GM18502 (cell line): ENCODE results near the gene WFIKKN1.
A peak's percentile ranks its signal among the peaks of the same experiment; 100 is the strongest.

Experiments
- ATAC-seq: cut with Tn5 transposase; IDR thresholded peaks from one replicate; pipeline ENCODE4 v1.9.1; 2021; ENCODE audit warnings: mild to moderate bottlenecking; ENCODE audit not compliant: unreplicated experiment, poor library complexity

WFIKKN1 gene

GRCh38 chr16:649631-650030 lies 18.8 kb downstream of the WFIKKN1 start:
- ATAC-seq = peak; percentile 20

- no peak for ATAC-seq
Observed at GRCh38 chr16:651844-652243, 21.1 kb downstream of the WFIKKN1 start.

GRCh38 chr16:652454-653305 lies 21.9 kb downstream of the WFIKKN1 start:
- ATAC-seq = no peak

- ATAC-seq = no peak
Observed at GRCh38 chr16:654034-654433, 23.2 kb downstream of the WFIKKN1 start.

GRCh38 chr16:657487-657886 lies 26.7 kb downstream of the WFIKKN1 start:
- no peak for ATAC-seq

- no peak for ATAC-seq
Observed at GRCh38 chr16:658679-659571, 28.1 kb downstream of the WFIKKN1 start.

GRCh38 chr16:659618-660017 lies 28.8 kb downstream of the WFIKKN1 start:
- ATAC-seq = no peak

- no peak for ATAC-seq
Observed at GRCh38 chr16:660132-660458, 29.3 kb downstream of the WFIKKN1 start.

GRCh38 chr16:660459-661183 lies 29.8 kb downstream of the WFIKKN1 start:
- ATAC-seq = no peak

GRCh38 chr16:661184-661821 lies 30.5 kb downstream of the WFIKKN1 start:
- no peak for ATAC-seq

- no peak for ATAC-seq
Observed at GRCh38 chr16:662095-662494, 31.3 kb downstream of the WFIKKN1 start.

- ATAC-seq = no peak
Observed at GRCh38 chr16:662597-662996, 31.8 kb downstream of the WFIKKN1 start.

GRCh38 chr16:666572-666971 lies 35.8 kb downstream of the WFIKKN1 start:
- ATAC-seq = no peak

- ATAC-seq = no peak
Observed at GRCh38 chr16:667113-667779, 36.5 kb downstream of the WFIKKN1 start.

- peak; percentile 77 for ATAC-seq
Observed at GRCh38 chr16:667780-668518, 37.2 kb downstream of the WFIKKN1 start, which contains the start of gene RHOT2. TSS of gene RHOT2 (plus strand) at chr16:668132. CDS start at chr16:668200, 68 bp downstream.

- peak; percentile 17 for ATAC-seq
Observed at GRCh38 chr16:668519-669171, 37.9 kb downstream of the WFIKKN1 start.

GRCh38 chr16:669666-670065 lies 38.9 kb downstream of the WFIKKN1 start:
- no peak for ATAC-seq
